HepG2 (cell line): Measurements from ENCODE around the gene AK2. TPM values are rescaled to one million over a fixed set of nuclear protein-coding genes. Genes with fewer than 3 reads are reported as not detected.

Experiments used
- AHR ChIP-seq: IDR thresholded peaks from 2 replicates; pipeline ENCODE4 v1.6.1; 2018; ENCODE audit warnings: missing genetic modification reagents, missing compliant biosample characterization
- CENPT ChIP-seq: sonication (generic); formaldehyde crosslinking; IDR thresholded peaks from 2 replicates; pipeline ENCODE4 v1.8.0; 2022; ENCODE audit warnings: low read depth, mild to moderate bottlenecking, moderate library complexity, missing genetic modification reagents
- FOSL2 ChIP-seq: sonication (generic); formaldehyde crosslinking; IDR thresholded peaks from 2 replicates; pipeline ENCODE4 v1.4.0; 2020; ENCODE audit warnings: missing genetic modification reagents
- HES4 ChIP-seq: sonication (generic); formaldehyde crosslinking; IDR thresholded peaks from 2 replicates; pipeline ENCODE4 v1.9.0; 2021; ENCODE audit warnings: mild to moderate bottlenecking, missing genetic modification reagents, borderline replicate concordance
- HNF4G ChIP-seq, 2 experiments: sonication (generic) in 1 of 2; formaldehyde crosslinking in 1 of 2; IDR thresholded peaks; 2 replicates each; pipeline versions ENCODE4 v1.4.0 to v1.6.1; 2011 to 2020; ENCODE audit warnings: borderline replicate concordance in 2 of 2, low read depth in 2 of 2, mild to moderate bottlenecking in 2 of 2, low read length in 1 of 2, missing genetic modification reagents in 1 of 2, moderate library complexity in 1 of 2
- HOMEZ ChIP-seq: IDR thresholded peaks from 2 replicates; pipeline ENCODE4 v1.6.1; 2016; ENCODE audit warnings: low read depth
- HOXA7 ChIP-seq: sonication (generic); formaldehyde crosslinking; IDR thresholded peaks from 2 replicates; pipeline ENCODE4 v1.8.1; 2022; ENCODE audit warnings: mild to moderate bottlenecking, missing genetic modification reagents, moderate library complexity
- NCOR1 ChIP-seq: fragments of 200-600 bp; sonication (generic); IDR thresholded peaks from 2 replicates; pipeline ENCODE4 v1.7.0; 2017; ENCODE audit warnings: antibody characterized with exemption, low read length, borderline replicate concordance
- NFKBIZ ChIP-seq: IDR thresholded peaks from 2 replicates; pipeline ENCODE4 v1.6.1; 2018; ENCODE audit warnings: missing genetic modification reagents, missing compliant biosample characterization
- SOX6 ChIP-seq, 2 experiments: fragments of 450-650 bp in 1 of 2; sonication (generic) in 1 of 2; formaldehyde crosslinking in 1 of 2; IDR thresholded peaks; 2 replicates each; pipeline versions ENCODE4 v1.4.0 to v1.6.1; 2017 to 2020; ENCODE audit warnings: antibody characterized with exemption in 1 of 2, mild to moderate bottlenecking in 1 of 2, missing genetic modification reagents in 1 of 2
- SP2 ChIP-seq: sonication (generic); formaldehyde crosslinking; IDR thresholded peaks from 2 replicates; pipeline ENCODE4 v1.5.1; 2020; ENCODE audit warnings: mild to moderate bottlenecking, missing genetic modification reagents
- SRSF1 ChIP-seq: fragments of 200-400 bp; formaldehyde crosslinking; optimal IDR thresholded peaks from 2 replicates; pipeline ENCODE3; 2017; ENCODE audit warnings: mild to moderate bottlenecking, low read depth, low read length, moderate library complexity
- YEATS2 ChIP-seq: sonication (generic); formaldehyde crosslinking; IDR thresholded peaks from 2 replicates; pipeline ENCODE4 v1.4.0; 2020; ENCODE audit warnings: missing genetic modification reagents, borderline replicate concordance
- ZNF282 ChIP-seq: fragments of 450-650 bp; IDR thresholded peaks from 2 replicates; pipeline ENCODE4 v1.6.1; 2018; ENCODE audit not compliant: partially characterized antibody
- ZNF569 ChIP-seq: sonication (generic); formaldehyde crosslinking; IDR thresholded peaks from 2 replicates; pipeline ENCODE4 v1.5.0; 2020; ENCODE audit warnings: mild to moderate bottlenecking, missing genetic modification reagents, moderate library complexity, borderline replicate concordance
- ZNF691 ChIP-seq: sonication (generic); formaldehyde crosslinking; IDR thresholded peaks from 2 replicates; pipeline ENCODE4 v1.4.0; 2020; ENCODE audit warnings: missing genetic modification reagents, low read depth, mild to moderate bottlenecking, borderline replicate concordance
- ZNF740 ChIP-seq: sonication (generic); formaldehyde crosslinking; IDR thresholded peaks from 2 replicates; pipeline ENCODE4 v1.4.0; 2020; ENCODE audit warnings: missing genetic modification reagents
- ZNF747 ChIP-seq: sonication (generic); formaldehyde crosslinking; IDR thresholded peaks from 2 replicates; pipeline ENCODE4 v1.8.1; 2023; ENCODE audit warnings: missing genetic modification reagents, mild to moderate bottlenecking, borderline replicate concordance
- ZSCAN12 ChIP-seq: sonication (generic); formaldehyde crosslinking; IDR thresholded peaks from 2 replicates; pipeline ENCODE4 v1.9.0; 2021; ENCODE audit warnings: mild to moderate bottlenecking, missing genetic modification reagents
- polyA plus RNA-seq, 8 experiments: library from polyadenylated mRNA; depleted of rRNA in 3 of 8; stranded (reverse) in 7 of 8; unstranded in 1 of 8; fragments of >200 nt; fragmentation: Illumina TruSeq in 4 of 8; extraction: Trizol in 4 of 8; gene quantifications; 2 replicates each; pipeline versions ENCODE4 v1.2.1 to v1.2.3, GENCODE V29; 2011 to 2016; ENCODE audit warnings: low read depth in 4 of 8, missing spikeins in 1 of 8, mixed read lengths in 1 of 8; ENCODE audit not compliant: insufficient read depth in 1 of 8
- total RNA-seq, 5 experiments: library from RNA; depleted of rRNA; stranded (reverse); fragments of >200 nt; fragmentation: Illumina TruSeq; extraction: Trizol; gene quantifications; 2 replicates each; pipeline ENCODE4 v1.2.3, GENCODE V29; 2016; ENCODE audit warnings: low read depth in 1 of 5
- TF ChIP-seq, protein P1 (sequence below): sonication (generic); formaldehyde crosslinking; IDR thresholded peaks from 2 replicates; pipeline ENCODE4 v1.4.0; 2020; ENCODE audit warnings: low read depth, mild to moderate bottlenecking, missing genetic modification reagents
- TF ChIP-seq, protein P2 (sequence below): sonication (generic); formaldehyde crosslinking; IDR thresholded peaks from 2 replicates; pipeline ENCODE4 v1.9.0; 2021; ENCODE audit warnings: missing genetic modification reagents, mild to moderate bottlenecking, borderline replicate concordance

AK2 gene
- total and polyA plus RNA-seq, 2 of the 13 experiments (the other 11 are each of a cell fraction or from before 2014, with no cell fraction given): 170 to 188 TPM

DNA sequence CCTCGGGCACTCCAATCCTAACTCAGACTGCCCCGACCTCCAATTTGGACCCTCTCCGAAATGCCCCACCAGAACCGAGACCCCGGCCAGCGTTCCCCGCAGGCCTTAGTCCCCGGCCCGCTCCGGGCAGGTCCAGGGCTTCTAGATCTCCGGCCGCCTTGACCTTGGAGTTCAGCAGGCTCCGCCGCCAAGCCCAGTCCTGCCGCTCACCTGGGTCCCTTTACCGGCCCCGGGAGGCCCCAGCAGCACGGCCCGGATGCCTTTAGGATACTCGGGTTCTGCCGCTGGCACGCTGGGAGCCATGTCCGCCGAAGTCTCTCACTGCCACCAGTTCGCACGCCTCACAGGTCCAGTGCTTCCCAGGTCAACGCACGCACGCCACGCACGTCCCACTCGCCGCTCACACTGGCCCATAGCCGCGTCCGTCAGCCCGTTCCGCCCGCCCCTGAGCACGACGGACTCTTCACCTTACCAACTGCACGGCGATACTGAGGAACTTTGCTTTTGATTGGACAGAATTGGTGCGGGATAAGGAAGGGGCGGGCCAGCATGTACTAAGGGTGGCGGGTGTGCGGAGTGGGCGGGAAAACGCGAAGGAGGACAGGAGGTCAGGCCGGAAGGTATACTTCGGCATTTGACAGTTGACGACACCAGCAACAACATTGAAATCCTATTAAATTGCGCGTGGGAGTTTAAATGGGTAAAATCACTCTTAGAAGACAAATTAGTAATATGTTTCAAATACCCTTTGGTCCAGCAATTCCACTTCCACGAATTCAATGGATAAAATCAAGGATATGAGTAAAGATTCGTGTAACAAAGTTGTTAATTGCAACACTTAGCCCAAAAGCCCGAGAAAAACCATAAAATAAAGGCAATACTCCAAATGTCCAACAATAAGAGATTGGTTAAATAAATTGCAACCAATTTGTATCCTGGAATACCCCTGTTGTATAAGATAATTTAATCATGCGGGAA is at the start of gene AK2 (continued):
- TF ChIP-seq ZNF747 (peak; percentile 91; the same call in 1 of the 2 replicates), CENPT (CRISPR knock-in tag) (0 out of 2 replicates have a peak, but pooled peaks have one; percentile 74), SOX6 (IDR thresholded peaks at IDR 0.05) (no peak), SOX6 (CRISPR knock-in tag; IDR thresholded peaks at IDR 0.05) (peak; percentile 62; the same call in 1 of the 2 replicates), ZNF740 (CRISPR knock-in tag) (peak; percentile 52; the same call in 1 of the 2 replicates), SP2 (CRISPR knock-in tag) (peak; percentile 100), AHR (CRISPR knock-in tag) (0 out of 2 replicates have a peak, but pooled peaks have one; percentile 51), HES4 (CRISPR knock-in tag) (peak; percentile 88), ZNF282 (no peak), NCOR1 (no peak), ZNF569 (CRISPR knock-in tag) (no peak; the same call in 1 of the 2 replicates), FOSL2 (CRISPR knock-in tag) (no peak; the same call in 1 of the 2 replicates), HOXA7 (CRISPR knock-in tag) (0 out of 2 replicates have a peak, but pooled peaks have one; percentile 63), ZNF691 (CRISPR knock-in tag) (peak; percentile 78), YEATS2 (CRISPR knock-in tag) (peak; percentile 87; the same call in 1 of the 2 replicates), HNF4G (IDR thresholded peaks at IDR 0.05; ENCODE audit: borderline replicate concordance, low read depth, low read length) (no peak), HNF4G (CRISPR knock-in tag; IDR thresholded peaks at IDR 0.05; ENCODE audit: borderline replicate concordance, low read depth) (0 out of 2 replicates have a peak, but pooled peaks have one; percentile 18), SRSF1 (no peak), NFKBIZ (CRISPR knock-in tag) (no peak), ZSCAN12 (CRISPR knock-in tag) (peak; percentile 5; the same call in 1 of the 2 replicates), HOMEZ (CRISPR knock-in tag) (peak; percentile 46)
- TF ChIP-seq, protein P1, sequence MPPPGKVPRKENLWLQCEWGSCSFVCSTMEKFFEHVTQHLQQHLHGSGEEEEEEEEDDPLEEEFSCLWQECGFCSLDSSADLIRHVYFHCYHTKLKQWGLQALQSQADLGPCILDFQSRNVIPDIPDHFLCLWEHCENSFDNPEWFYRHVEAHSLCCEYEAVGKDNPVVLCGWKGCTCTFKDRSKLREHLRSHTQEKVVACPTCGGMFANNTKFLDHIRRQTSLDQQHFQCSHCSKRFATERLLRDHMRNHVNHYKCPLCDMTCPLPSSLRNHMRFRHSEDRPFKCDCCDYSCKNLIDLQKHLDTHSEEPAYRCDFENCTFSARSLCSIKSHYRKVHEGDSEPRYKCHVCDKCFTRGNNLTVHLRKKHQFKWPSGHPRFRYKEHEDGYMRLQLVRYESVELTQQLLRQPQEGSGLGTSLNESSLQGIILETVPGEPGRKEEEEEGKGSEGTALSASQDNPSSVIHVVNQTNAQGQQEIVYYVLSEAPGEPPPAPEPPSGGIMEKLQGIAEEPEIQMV (CRISPR knock-in tag): peak; percentile 90; the same call in 1 of the 2 replicates
- TF ChIP-seq, protein P2, sequence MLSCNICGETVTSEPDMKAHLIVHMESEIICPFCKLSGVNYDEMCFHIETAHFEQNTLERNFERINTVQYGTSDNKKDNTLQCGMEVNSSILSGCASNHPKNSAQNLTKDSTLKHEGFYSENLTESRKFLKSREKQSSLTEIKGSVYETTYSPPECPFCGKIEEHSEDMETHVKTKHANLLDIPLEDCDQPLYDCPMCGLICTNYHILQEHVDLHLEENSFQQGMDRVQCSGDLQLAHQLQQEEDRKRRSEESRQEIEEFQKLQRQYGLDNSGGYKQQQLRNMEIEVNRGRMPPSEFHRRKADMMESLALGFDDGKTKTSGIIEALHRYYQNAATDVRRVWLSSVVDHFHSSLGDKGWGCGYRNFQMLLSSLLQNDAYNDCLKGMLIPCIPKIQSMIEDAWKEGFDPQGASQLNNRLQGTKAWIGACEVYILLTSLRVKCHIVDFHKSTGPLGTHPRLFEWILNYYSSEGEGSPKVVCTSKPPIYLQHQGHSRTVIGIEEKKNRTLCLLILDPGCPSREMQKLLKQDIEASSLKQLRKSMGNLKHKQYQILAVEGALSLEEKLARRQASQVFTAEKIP: no peak
